ENCODE data around the gene CDKAL1. TPM values are rescaled to one million over a fixed set of nuclear protein-coding genes. Genes with fewer than 3 reads are reported as not detected.

The CDKAL1 gene
- total and polyA plus RNA-seq, 9 of the 15 experiments (the other 6 are each of a cell fraction or from before 2014, with no cell fraction given): 11.2 to 36.3 (median 20.1) TPM

DNA sequence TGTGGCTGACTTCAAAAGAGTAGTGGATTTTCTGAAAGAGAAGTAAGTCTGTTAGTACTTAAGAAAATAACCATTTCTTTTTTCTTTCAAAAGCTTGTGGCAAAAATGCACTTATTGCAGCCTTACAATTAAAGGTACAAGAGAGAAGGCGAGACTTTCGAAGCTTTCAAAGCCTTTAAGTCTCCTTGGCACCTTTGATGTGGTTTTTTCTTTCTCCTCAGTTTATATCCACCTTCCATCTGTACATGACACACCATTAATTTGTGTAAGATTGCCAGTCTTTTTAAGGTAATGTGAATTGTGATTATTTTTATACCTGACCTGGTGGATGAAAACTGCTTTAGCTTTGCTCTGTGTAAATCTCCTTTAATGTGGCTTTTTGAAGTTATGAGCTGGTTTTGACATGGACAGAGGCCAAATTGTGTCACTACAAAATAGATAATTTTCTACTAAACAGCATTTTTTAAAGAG is 466.1 kb downstream of the CDKAL1 start:
- no peaks in the 10 kb centered on the region for H3K4me1 ChIP-seq (replicated peaks in 1 of 2; ENCODE audit: control insufficient read depth in 2 of 2, insufficient read depth in 2 of 2, low read length in 2 of 2)
- no TSS peak for BruUV-seq (replicated peaks)
- no peak overlapping the region for H3K4me3 ChIP-seq
- in situ Hi-C loops (cut with MboI): no loop called here
- H3K9me3 ChIP-seq (replicated peaks; ENCODE audit: control insufficient read depth, insufficient read depth, low read depth, low read length): no peaks in the 10 kb centered on the region
- no peaks in the 10 kb centered on the region for H3K27me3 ChIP-seq (ENCODE audit: control insufficient read depth in 2 of 2, insufficient read depth in 2 of 2, low read length in 2 of 2)
- intact Hi-C loops (cut with micrococcal nuclease): no loop called here
- WGBS (ENCODE audit: insufficient coverage, low coverage, missing lambda C conversion rate): 91% methylated on average over 2 of the region's 2 CpGs
- H3K36me3 ChIP-seq (ENCODE audit: control insufficient read depth, insufficient read depth, low read length): peaks cover 3% of the 10 kb centered on the region; the same call in 1 of the 3 replicates
- H2AFZ ChIP-seq (ENCODE audit: low read depth, low read length): no peak overlapping the region
- no peaks in the 10 kb centered on the region for H4K20me1 ChIP-seq (replicated peaks; ENCODE audit: control insufficient read depth, insufficient read depth, low read length)
- ATAC-seq (no peak), FAIRE-seq (no peak), DNase-seq (ENCODE audit: extremely low read depth in 1 of 4, low spot score in 3 of 4) (no peak)
- ChIA-PET CTCF (ENCODE audit: low intra/inter-chr PET ratio) (interaction anchor here (0.7 kb wide), 1 partner anchor 32 kb away, joined by 3 read pairs; no protein-coding TSS in a partner anchor), POLR2A (no interaction called here)
- no peaks in the 10 kb centered on the region for H3K79me2 ChIP-seq (ENCODE audit: control insufficient read depth, insufficient read depth, low read length)
- no peak overlapping the region for H3K9ac ChIP-seq (ENCODE audit: insufficient read depth in 1 of 2, low read depth in 2 of 2, low read length in 2 of 2)
- H3K4me2 ChIP-seq (ENCODE audit: insufficient read depth, low read length): no peak overlapping the region
- no peaks in the 10 kb centered on the region for H3K9me1 ChIP-seq (ENCODE audit: control insufficient read depth, insufficient read depth, low read length)
- no peak overlapping the region for H3K27ac ChIP-seq (ENCODE audit: extremely low read depth, low read depth, low read length)
- TF ChIP-seq ZNF79 (CRISPR knock-in tag; IDR thresholded peaks at IDR 0.05; ENCODE audit: low read depth): no peak
- TF ChIP-seq, protein P1, sequence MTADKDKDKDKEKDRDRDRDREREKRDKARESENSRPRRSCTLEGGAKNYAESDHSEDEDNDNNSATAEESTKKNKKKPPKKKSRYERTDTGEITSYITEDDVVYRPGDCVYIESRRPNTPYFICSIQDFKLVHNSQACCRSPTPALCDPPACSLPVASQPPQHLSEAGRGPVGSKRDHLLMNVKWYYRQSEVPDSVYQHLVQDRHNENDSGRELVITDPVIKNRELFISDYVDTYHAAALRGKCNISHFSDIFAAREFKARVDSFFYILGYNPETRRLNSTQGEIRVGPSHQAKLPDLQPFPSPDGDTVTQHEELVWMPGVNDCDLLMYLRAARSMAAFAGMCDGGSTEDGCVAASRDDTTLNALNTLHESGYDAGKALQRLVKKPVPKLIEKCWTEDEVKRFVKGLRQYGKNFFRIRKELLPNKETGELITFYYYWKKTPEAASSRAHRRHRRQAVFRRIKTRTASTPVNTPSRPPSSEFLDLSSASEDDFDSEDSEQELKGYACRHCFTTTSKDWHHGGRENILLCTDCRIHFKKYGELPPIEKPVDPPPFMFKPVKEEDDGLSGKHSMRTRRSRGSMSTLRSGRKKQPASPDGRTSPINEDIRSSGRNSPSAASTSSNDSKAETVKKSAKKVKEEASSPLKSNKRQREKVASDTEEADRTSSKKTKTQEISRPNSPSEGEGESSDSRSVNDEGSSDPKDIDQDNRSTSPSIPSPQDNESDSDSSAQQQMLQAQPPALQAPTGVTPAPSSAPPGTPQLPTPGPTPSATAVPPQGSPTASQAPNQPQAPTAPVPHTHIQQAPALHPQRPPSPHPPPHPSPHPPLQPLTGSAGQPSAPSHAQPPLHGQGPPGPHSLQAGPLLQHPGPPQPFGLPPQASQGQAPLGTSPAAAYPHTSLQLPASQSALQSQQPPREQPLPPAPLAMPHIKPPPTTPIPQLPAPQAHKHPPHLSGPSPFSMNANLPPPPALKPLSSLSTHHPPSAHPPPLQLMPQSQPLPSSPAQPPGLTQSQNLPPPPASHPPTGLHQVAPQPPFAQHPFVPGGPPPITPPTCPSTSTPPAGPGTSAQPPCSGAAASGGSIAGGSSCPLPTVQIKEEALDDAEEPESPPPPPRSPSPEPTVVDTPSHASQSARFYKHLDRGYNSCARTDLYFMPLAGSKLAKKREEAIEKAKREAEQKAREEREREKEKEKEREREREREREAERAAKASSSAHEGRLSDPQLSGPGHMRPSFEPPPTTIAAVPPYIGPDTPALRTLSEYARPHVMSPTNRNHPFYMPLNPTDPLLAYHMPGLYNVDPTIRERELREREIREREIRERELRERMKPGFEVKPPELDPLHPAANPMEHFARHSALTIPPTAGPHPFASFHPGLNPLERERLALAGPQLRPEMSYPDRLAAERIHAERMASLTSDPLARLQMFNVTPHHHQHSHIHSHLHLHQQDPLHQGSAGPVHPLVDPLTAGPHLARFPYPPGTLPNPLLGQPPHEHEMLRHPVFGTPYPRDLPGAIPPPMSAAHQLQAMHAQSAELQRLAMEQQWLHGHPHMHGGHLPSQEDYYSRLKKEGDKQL (CRISPR knock-in tag; IDR thresholded peaks at IDR 0.05; ENCODE audit: borderline replicate concordance): no peak
- no peak for TF ChIP-seq TRIM28 (IDR thresholded peaks at IDR 0.05)
- TF ChIP-seq, protein P2, sequence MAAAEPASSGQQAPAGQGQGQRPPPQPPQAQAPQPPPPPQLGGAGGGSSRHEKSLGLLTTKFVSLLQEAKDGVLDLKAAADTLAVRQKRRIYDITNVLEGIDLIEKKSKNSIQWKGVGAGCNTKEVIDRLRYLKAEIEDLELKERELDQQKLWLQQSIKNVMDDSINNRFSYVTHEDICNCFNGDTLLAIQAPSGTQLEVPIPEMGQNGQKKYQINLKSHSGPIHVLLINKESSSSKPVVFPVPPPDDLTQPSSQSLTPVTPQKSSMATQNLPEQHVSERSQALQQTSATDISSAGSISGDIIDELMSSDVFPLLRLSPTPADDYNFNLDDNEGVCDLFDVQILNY (CRISPR knock-in tag; IDR thresholded peaks at IDR 0.05): no peak
- no peak for TF ChIP-seq PHF20 (IDR thresholded peaks at IDR 0.05; ENCODE audit: partially characterized antibody)
- no peak for TF ChIP-seq NR3C1 (CRISPR knock-in tag; IDR thresholded peaks at IDR 0.05)
- TF ChIP-seq, protein P3, sequence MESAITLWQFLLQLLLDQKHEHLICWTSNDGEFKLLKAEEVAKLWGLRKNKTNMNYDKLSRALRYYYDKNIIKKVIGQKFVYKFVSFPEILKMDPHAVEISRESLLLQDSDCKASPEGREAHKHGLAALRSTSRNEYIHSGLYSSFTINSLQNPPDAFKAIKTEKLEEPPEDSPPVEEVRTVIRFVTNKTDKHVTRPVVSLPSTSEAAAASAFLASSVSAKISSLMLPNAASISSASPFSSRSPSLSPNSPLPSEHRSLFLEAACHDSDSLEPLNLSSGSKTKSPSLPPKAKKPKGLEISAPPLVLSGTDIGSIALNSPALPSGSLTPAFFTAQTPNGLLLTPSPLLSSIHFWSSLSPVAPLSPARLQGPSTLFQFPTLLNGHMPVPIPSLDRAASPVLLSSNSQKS (CRISPR knock-in tag; IDR thresholded peaks at IDR 0.05): no peak
- no peak for TF ChIP-seq HDAC3 (IDR thresholded peaks at IDR 0.05; ENCODE audit: borderline replicate concordance, partially characterized antibody)
- TF ChIP-seq, protein P4, sequence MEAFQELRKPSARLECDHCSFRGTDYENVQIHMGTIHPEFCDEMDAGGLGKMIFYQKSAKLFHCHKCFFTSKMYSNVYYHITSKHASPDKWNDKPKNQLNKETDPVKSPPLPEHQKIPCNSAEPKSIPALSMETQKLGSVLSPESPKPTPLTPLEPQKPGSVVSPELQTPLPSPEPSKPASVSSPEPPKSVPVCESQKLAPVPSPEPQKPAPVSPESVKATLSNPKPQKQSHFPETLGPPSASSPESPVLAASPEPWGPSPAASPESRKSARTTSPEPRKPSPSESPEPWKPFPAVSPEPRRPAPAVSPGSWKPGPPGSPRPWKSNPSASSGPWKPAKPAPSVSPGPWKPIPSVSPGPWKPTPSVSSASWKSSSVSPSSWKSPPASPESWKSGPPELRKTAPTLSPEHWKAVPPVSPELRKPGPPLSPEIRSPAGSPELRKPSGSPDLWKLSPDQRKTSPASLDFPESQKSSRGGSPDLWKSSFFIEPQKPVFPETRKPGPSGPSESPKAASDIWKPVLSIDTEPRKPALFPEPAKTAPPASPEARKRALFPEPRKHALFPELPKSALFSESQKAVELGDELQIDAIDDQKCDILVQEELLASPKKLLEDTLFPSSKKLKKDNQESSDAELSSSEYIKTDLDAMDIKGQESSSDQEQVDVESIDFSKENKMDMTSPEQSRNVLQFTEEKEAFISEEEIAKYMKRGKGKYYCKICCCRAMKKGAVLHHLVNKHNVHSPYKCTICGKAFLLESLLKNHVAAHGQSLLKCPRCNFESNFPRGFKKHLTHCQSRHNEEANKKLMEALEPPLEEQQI (IDR thresholded peaks at IDR 0.05): no peak
- TF ChIP-seq C11orf30 (IDR thresholded peaks at IDR 0.05; ENCODE audit: low read depth): no peak
- TF ChIP-seq RCOR1 (IDR thresholded peaks at IDR 0.05; ENCODE audit: borderline replicate concordance in 1 of 2, low read depth in 2 of 2, low read length in 2 of 2): no peak

All from K562 (cell line).